SK-N-MC (cell line): ENCODE data around the gene CAV2.
A peak's percentile ranks its signal among the peaks of the same experiment; 100 is the strongest.

Source experiments
- DNase-seq: peaks from one replicate; pipeline ENCODE4 v3.0.0-alpha.2; 2011; ENCODE audit warnings: low read depth, low spot score
- H3K27ac ChIP-seq: fragments of 200-600 bp; sonication (generic); 2 replicates; pipeline ENCODE4 v1.5.1; 2016; ENCODE audit warnings: mixed run types
- H3K36me3 ChIP-seq: fragments of 200-600 bp; sonication (generic); 2 replicates; pipeline ENCODE4 v1.6.1; 2017; ENCODE audit warnings: antibody characterized with exemption, low read length, mixed read lengths; ENCODE audit not compliant: insufficient read depth
- H3K4me3 ChIP-seq: fragments of 200-600 bp; sonication (generic); 2 replicates; pipeline ENCODE4 v1.5.1; 2016
- H3K9ac ChIP-seq: fragments of 200-600 bp; sonication (generic); 2 replicates; pipeline ENCODE4 v1.8.0; 2017; ENCODE audit warnings: mixed run types, mixed read lengths; ENCODE audit not compliant: insufficient read length
- H3K9me3 ChIP-seq: fragments of 200-600 bp; sonication (generic); 2 replicates; pipeline ENCODE4 v1.6.1; 2017; ENCODE audit warnings: low read depth, mild to moderate bottlenecking, antibody characterized with exemption, low read length, moderate library complexity, mixed read lengths
- EZH2 ChIP-seq: fragments of 200-600 bp; sonication (generic); IDR thresholded peaks from one replicate; pipeline ENCODE4 v1.6.1; 2017; ENCODE audit warnings: antibody characterized with exemption
- FOXP2 ChIP-seq: optimal IDR thresholded peaks from 2 replicates; pipeline ENCODE3; 2011; ENCODE audit warnings: mild to moderate bottlenecking, moderate library complexity; ENCODE audit not compliant: insufficient read depth; ENCODE audit errors: extremely low read length, control extremely low read depth
- POLR2AphosphoS5 ChIP-seq: IDR thresholded peaks from 2 replicates; pipeline ENCODE4 v1.6.1; 2012; ENCODE audit warnings: mild to moderate bottlenecking, low read depth, low read length, borderline replicate concordance

The CAV2 gene

DNA sequence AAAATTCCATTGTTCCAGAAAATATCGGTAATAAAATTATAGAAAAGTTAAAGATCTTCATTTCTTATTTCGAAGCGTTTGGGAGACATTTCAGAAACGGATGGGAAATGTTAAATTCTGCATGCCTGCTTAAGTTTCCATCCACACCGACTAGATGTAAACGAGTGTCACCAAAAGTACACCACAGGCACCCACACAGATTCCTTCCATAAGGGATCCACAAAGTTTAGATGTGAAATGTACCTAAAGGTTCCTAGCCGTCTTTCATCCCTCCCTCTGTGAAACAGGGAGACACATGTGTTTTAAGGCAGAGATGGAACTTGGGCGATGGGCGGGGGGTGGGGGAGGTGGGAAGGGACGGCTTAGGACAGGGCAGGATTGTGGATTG lies 24.7 kb downstream of the CAV2 start:
- Histone ChIP-seq H3K9me3 (no peaks in the 10 kb centered on the region), H3K4me3 (peak overlapping the region; percentile 97), H3K27ac (peak overlapping the region; percentile 100), H3K36me3 (peaks cover 29% of the 10 kb centered on the region), H3K9ac (peak overlapping the region; percentile 99)
- TF ChIP-seq POLR2AphosphoS5 (no peak), EZH2 (no peak), FOXP2 (no peak)
- no peak for DNase-seq

- Histone ChIP-seq H3K27ac (peak within 1 kb of the TSS; percentile 100), H3K4me3 (peak within 1 kb of the TSS; percentile 97), H3K9me3 (no peaks in the 10 kb centered on the region), H3K9ac (peak within 1 kb of the TSS; percentile 99), H3K36me3 (peaks cover 34% of the 10 kb centered on the region)
- DNase-seq = peak; percentile 87
- TF ChIP-seq EZH2 (no peak), FOXP2 (peak; percentile 61), POLR2AphosphoS5 (peak; percentile 81)
These were observed 25.2 kb downstream of the CAV2 start, which contains the start of gene CAV1 for GRCh38 chr7:116524609-116525297. CAV1 (plus strand) TSS chr7:116525036; CDS start chr7:116525063, 27 bp downstream.

DNA sequence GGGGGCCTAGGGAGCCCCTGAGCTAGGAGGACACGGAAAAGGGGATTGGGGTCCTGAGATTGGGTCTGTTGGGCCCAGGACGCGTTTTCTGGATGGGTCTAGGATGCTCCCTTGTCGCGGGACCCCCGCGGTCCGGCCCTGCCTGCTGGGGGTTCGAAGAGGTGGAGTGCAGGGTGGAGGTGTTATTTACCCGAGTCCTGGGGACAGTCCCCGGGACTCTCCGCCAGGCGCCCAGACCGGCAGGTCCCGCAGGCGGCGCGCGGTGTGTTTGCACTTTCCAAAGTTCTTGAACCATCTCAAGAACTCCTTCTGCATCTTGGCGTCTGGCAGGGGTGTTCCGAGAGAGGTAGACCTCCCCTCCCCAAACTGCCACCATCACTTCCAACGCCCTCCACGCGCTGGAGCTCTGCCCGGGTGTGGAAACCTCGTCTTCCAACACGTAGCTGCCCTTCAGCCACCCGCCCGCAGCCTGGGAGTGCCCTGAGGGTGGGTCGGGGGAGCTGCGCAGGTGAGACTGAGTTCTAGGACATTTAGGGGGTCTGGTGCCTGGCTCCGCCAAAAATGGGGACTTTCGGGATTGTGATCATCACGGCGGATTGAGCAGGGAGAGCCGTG lies 25.9 kb downstream of the CAV2 start:
- H3K36me3 ChIP-seq = peaks cover 41% of the 10 kb centered on the region
- TF ChIP-seq POLR2AphosphoS5 (no peak), FOXP2 (no peak)
- peak overlapping the region; percentile 97 for H3K4me3 ChIP-seq
- no peak for DNase-seq
- H3K9me3 ChIP-seq = no peaks in the 10 kb centered on the region
- peak overlapping the region; percentile 99 for H3K9ac ChIP-seq
- H3K27ac ChIP-seq = peak overlapping the region; percentile 100

GRCh38 chr7:116525913-116526861 lies 26.6 kb downstream of the CAV2 start:
- peak; percentile 55 for TF ChIP-seq POLR2AphosphoS5
- no peak for TF ChIP-seq EZH2
- TF ChIP-seq FOXP2 = no peak
- peak overlapping the region; percentile 99 for H3K9ac ChIP-seq
- H3K4me3 ChIP-seq = peak overlapping the region; percentile 97
- peak overlapping the region; percentile 100 for H3K27ac ChIP-seq
- H3K9me3 ChIP-seq = no peaks in the 10 kb centered on the region
- no peak for DNase-seq
- H3K36me3 ChIP-seq = peaks cover 49% of the 10 kb centered on the region

GRCh38 chr7:116526897-116527296 lies 27.4 kb downstream of the CAV2 start:
- Histone ChIP-seq H3K9ac (peak overlapping the region; percentile 99), H3K27ac (peak overlapping the region; percentile 100)

DNA sequence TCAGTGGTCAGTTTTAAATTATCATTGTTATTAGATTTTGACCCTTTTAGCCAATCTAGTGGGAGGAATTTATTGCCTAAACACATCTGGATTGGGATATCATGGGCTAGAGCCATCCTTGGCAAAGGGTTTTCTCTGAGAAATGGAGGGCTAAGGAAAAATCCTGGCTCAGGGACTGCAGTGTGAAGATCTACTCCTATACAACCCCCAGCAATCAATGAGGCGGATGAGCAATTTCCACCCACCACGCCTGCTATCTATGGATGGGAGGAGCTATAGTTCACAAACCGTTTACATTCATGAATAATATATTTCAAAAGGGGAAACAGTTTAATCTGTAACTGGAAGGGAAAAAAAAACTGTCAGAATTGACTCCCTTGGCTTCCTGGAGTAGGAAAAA lies 28.0 kb downstream of the CAV2 start:
- TF ChIP-seq FOXP2 (no peak), EZH2 (no peak), POLR2AphosphoS5 (no peak)
- DNase-seq = no peak
- peaks cover 61% of the 10 kb centered on the region for H3K36me3 ChIP-seq
- peak overlapping the region; percentile 100 for H3K27ac ChIP-seq
- peak overlapping the region; percentile 99 for H3K9ac ChIP-seq
- no peaks in the 10 kb centered on the region for H3K9me3 ChIP-seq
- H3K4me3 ChIP-seq = peak overlapping the region; percentile 97

More at GRCh38 chr7:116526897-116527296, 27.4 kb downstream of the CAV2 start:
- H3K9me3 ChIP-seq = no peaks in the 10 kb centered on the region
- TF ChIP-seq FOXP2 (no peak), EZH2 (no peak), POLR2AphosphoS5 (no peak)
- H3K4me3 ChIP-seq = peak overlapping the region; percentile 97
- no peak for DNase-seq
- peaks cover 55% of the 10 kb centered on the region for H3K36me3 ChIP-seq

- TF ChIP-seq EZH2 (no peak), POLR2AphosphoS5 (no peak; the same call in 1 of the 2 replicates), FOXP2 (no peak)
- H3K36me3 ChIP-seq = peaks cover 66% of the 10 kb centered on the region
- H3K9ac ChIP-seq = peak overlapping the region; percentile 99
- DNase-seq = no peak
- H3K27ac ChIP-seq = peak overlapping the region; percentile 100
- H3K4me3 ChIP-seq = peak overlapping the region; percentile 97
- no peaks in the 10 kb centered on the region for H3K9me3 ChIP-seq
These were observed 28.7 kb downstream of the CAV2 start for GRCh38 chr7:116528008-116528789.

DNA sequence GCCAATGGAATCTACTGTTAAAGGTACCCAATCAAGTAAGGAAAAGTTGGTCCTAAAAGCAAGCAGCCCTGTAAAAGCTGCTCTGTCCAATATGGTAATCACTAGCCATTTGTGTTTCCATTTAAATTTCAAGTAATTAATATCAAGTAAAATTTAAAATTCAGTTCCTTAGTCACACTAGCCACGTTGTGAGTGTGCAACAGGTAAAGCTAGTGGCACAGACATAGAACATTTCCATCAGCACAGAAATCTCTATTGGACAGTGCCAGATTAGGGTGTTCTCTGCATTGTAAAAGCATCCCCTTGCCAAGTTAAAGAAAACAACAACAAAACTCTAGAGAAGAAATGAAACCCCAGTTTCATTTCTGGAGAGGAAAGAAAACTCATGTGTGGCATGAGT lies 29.7 kb downstream of the CAV2 start:
- DNase-seq = no peak
- Histone ChIP-seq H3K4me3 (peak overlapping the region; percentile 70), H3K27ac (peak overlapping the region; percentile 42; the same call in 1 of the 2 replicates), H3K9ac (peak overlapping the region; percentile 64), H3K36me3 (peaks cover 75% of the 10 kb centered on the region), H3K9me3 (no peaks in the 10 kb centered on the region)
- TF ChIP-seq EZH2 = no peak
- TF ChIP-seq POLR2AphosphoS5 = no peak
- no peak for TF ChIP-seq FOXP2
